Measurements from ENCODE around the gene ABHD15.

ABHD15 gene

GRCh38 chr17:29581583-29582253 is 14.9 kb upstream of the ABHD15 start:
- no peak for DNase-seq

- DNase-seq: peak; percentile 93 to 95 (median 94)
Observed at GRCh38 chr17:29579866-29580771, 13.3 kb upstream of the ABHD15 start.

GRCh38 chr17:29578626-29579485 is 12.0 kb upstream of the ABHD15 start:
- no peak for DNase-seq

- no peak for DNase-seq
Observed at GRCh38 chr17:29577385-29578211, 10.8 kb upstream of the ABHD15 start.

GRCh38 chr17:29577001-29577370 is 10.1 kb upstream of the ABHD15 start:
- no peak for DNase-seq

- no peak for DNase-seq
Observed at GRCh38 chr17:29576214-29577000, 9.6 kb upstream of the ABHD15 start.

GRCh38 chr17:29575511-29576213 is 8.8 kb upstream of the ABHD15 start:
- no peak for DNase-seq

GRCh38 chr17:29574732-29575510 is 8.1 kb upstream of the ABHD15 start:
- no peak for DNase-seq

GRCh38 chr17:29573871-29574731 is 7.3 kb upstream of the ABHD15 start:
- DNase-seq: no peak

GRCh38 chr17:29573558-29573869 is 6.7 kb upstream of the ABHD15 start:
- DNase-seq: no peak

- peak; percentile 87 to 93 (median 92) for DNase-seq
Observed at GRCh38 chr17:29572691-29573557, 6.1 kb upstream of the ABHD15 start.

GRCh38 chr17:29571883-29572681 is 5.2 kb upstream of the ABHD15 start:
- DNase-seq: peak in 1 of 3 donors; percentile 28

GRCh38 chr17:29571486-29571882 is 4.6 kb upstream of the ABHD15 start:
- DNase-seq: no peak

- no peak for DNase-seq
Observed at GRCh38 chr17:29570521-29570920, 3.7 kb upstream of the ABHD15 start.

- DNase-seq: peak; percentile 33 to 52 (median 41)
Observed at GRCh38 chr17:29569245-29569950, 2.6 kb upstream of the ABHD15 start.
